ENCODE results near the gene EVI5.
"Not testable (repeated sequence)": the region's sequence is repeated elsewhere in the genome, so short reads cannot be mapped to it uniquely, and the experiment has no call there.

EVI5 gene

DNA sequence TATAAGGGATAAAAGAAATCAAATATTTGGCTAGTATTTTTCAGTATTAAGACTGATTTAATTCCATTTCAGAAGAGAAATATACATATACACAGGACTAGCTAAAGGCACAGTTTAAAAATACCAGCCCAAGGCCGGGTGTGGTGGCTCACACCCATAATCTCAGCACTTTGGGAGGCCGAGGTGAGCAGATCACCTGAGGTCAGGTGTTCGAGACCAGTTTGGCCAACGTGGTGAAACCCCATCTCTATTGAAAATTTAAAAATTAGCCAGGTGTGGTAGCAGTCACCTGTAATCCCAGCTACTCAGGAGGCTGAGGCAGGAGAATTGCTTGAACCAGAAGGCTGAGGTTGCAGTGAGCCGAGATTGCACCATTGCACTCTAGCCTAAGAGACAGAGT, 200.1 kb downstream of the EVI5 start:
- H3K27me3 ChIP-seq (ENCODE audit: control insufficient read depth, insufficient read depth, low read length); H3K36me3 ChIP-seq (ENCODE audit: control insufficient read depth, insufficient read depth, low read length); H3K9ac ChIP-seq (ENCODE audit: low read depth, low read length); H3K9me3 ChIP-seq (ENCODE audit: control insufficient read depth, insufficient read depth, low read length); H3K4me1 ChIP-seq (ENCODE audit: control insufficient read depth, insufficient read depth, low read length); H3K4me3 ChIP-seq (ENCODE audit: low read depth, low read length): not testable (repeated sequence)

GRCh38 chr1:92583821-92584760, 200.8 kb downstream of the EVI5 start:
- no peak overlapping the region for H3K9ac ChIP-seq (ENCODE audit: low read depth, low read length)
- no peaks in the 10 kb centered on the region for H3K36me3 ChIP-seq (ENCODE audit: control insufficient read depth, insufficient read depth, low read length)
- H3K27me3 ChIP-seq (ENCODE audit: control insufficient read depth, insufficient read depth, low read length), result no peaks in the 10 kb centered on the region
- H3K4me3 ChIP-seq (ENCODE audit: low read depth, low read length), result no peak overlapping the region
- peaks cover 3% of the 10 kb centered on the region for H3K9me3 ChIP-seq (ENCODE audit: control insufficient read depth, insufficient read depth, low read length)
- H3K4me1 ChIP-seq (ENCODE audit: control insufficient read depth, insufficient read depth, low read length), result no peaks in the 10 kb centered on the region

GRCh38 chr1:92577261-92577895, 207.5 kb downstream of the EVI5 start:
- Histone ChIP-seq H3K36me3 (ENCODE audit: control insufficient read depth, insufficient read depth, low read length) (no peaks in the 10 kb centered on the region), H3K27me3 (ENCODE audit: control insufficient read depth, insufficient read depth, low read length) (no peaks in the 10 kb centered on the region), H3K9ac (ENCODE audit: low read depth, low read length) (no peak overlapping the region), H3K4me1 (ENCODE audit: control insufficient read depth, insufficient read depth, low read length) (no peaks in the 10 kb centered on the region), H3K9me3 (ENCODE audit: control insufficient read depth, insufficient read depth, low read length) (no peaks in the 10 kb centered on the region), H3K4me3 (ENCODE audit: low read depth, low read length) (no peak overlapping the region)

DNA sequence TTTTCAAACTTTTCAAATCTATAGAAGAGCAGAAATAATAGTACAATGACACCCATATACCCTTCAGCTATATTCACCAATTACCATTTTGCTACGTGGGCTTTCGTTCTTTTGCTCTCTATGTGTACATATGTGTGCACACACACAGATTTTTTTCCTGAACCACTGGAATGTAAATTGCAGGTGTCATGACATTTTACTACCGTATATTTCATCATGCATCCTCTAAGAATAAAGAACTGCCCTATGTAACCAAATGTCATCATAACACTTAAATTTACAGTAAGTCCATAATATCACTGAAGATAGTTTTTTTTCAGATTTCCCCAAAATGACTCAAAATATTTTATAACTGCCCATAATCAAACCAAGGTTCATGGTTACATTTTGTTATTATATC, 209.8 kb downstream of the EVI5 start:
- no peak overlapping the region for H3K4me3 ChIP-seq (ENCODE audit: low read depth, low read length)
- no peaks in the 10 kb centered on the region for H3K4me1 ChIP-seq (ENCODE audit: control insufficient read depth, insufficient read depth, low read length)
- no peaks in the 10 kb centered on the region for H3K9me3 ChIP-seq (ENCODE audit: control insufficient read depth, insufficient read depth, low read length)
- H3K36me3 ChIP-seq (ENCODE audit: control insufficient read depth, insufficient read depth, low read length), result no peaks in the 10 kb centered on the region
- H3K27me3 ChIP-seq (ENCODE audit: control insufficient read depth, insufficient read depth, low read length), result no peaks in the 10 kb centered on the region
- no peak overlapping the region for H3K9ac ChIP-seq (ENCODE audit: low read depth, low read length)

- Histone ChIP-seq H3K9ac (ENCODE audit: low read depth, low read length) (no peak overlapping the region), H3K4me3 (ENCODE audit: low read depth, low read length) (no peak overlapping the region), H3K9me3 (ENCODE audit: control insufficient read depth, insufficient read depth, low read length) (no peaks in the 10 kb centered on the region), H3K27me3 (ENCODE audit: control insufficient read depth, insufficient read depth, low read length) (no peaks in the 10 kb centered on the region), H3K4me1 (ENCODE audit: control insufficient read depth, insufficient read depth, low read length) (no peaks in the 10 kb centered on the region), H3K36me3 (ENCODE audit: control insufficient read depth, insufficient read depth, low read length) (no peaks in the 10 kb centered on the region)
These were observed 212.4 kb downstream of the EVI5 start for GRCh38 chr1:92572520-92572919.

GRCh38 chr1:92571578-92571977, 213.3 kb downstream of the EVI5 start:
- H3K9me3 ChIP-seq (ENCODE audit: control insufficient read depth, insufficient read depth, low read length), result no peaks in the 10 kb centered on the region
- H3K36me3 ChIP-seq (ENCODE audit: control insufficient read depth, insufficient read depth, low read length), result no peaks in the 10 kb centered on the region
- no peaks in the 10 kb centered on the region for H3K4me1 ChIP-seq (ENCODE audit: control insufficient read depth, insufficient read depth, low read length)
- H3K4me3 ChIP-seq (ENCODE audit: low read depth, low read length), result no peak overlapping the region
- H3K9ac ChIP-seq (ENCODE audit: low read depth, low read length), result no peak overlapping the region
- H3K27me3 ChIP-seq (ENCODE audit: control insufficient read depth, insufficient read depth, low read length), result no peaks in the 10 kb centered on the region

DNA sequence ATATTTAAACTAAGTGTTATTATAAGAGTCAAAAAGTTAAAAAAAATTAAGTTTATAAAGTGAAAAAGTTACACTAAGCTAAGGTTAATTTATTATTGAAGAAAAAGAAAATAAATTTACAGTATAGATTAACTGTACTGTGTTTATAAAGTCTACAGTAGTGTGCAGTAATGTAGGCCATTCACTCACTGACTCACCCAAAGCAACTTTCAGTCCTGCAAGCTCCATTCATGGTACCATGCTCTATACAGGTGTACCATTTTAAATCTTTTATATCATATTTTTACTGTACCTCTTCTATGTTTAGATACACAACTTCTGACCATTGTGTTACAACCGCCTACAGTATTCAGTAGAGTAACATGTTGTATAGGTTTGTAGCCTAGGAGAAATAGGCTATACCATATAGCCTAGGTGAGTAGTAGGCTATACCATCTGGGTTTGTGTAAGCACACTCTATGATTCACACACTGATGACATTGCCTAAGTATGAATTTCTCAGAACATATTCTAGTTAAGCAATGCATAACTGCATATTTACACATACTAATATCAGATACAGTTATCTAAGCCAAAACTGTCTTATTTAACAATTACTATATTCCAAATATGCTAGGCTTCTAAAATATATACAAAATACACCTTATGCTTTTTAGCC, 217.6 kb downstream of the EVI5 start:
- Histone ChIP-seq H3K36me3 (ENCODE audit: control insufficient read depth, insufficient read depth, low read length) (no peaks in the 10 kb centered on the region), H3K27me3 (ENCODE audit: control insufficient read depth, insufficient read depth, low read length) (no peaks in the 10 kb centered on the region), H3K4me3 (ENCODE audit: low read depth, low read length) (no peak overlapping the region), H3K9me3 (ENCODE audit: control insufficient read depth, insufficient read depth, low read length) (no peaks in the 10 kb centered on the region), H3K4me1 (ENCODE audit: control insufficient read depth, insufficient read depth, low read length) (no peaks in the 10 kb centered on the region), H3K9ac (ENCODE audit: low read depth, low read length) (no peak overlapping the region)

DNA sequence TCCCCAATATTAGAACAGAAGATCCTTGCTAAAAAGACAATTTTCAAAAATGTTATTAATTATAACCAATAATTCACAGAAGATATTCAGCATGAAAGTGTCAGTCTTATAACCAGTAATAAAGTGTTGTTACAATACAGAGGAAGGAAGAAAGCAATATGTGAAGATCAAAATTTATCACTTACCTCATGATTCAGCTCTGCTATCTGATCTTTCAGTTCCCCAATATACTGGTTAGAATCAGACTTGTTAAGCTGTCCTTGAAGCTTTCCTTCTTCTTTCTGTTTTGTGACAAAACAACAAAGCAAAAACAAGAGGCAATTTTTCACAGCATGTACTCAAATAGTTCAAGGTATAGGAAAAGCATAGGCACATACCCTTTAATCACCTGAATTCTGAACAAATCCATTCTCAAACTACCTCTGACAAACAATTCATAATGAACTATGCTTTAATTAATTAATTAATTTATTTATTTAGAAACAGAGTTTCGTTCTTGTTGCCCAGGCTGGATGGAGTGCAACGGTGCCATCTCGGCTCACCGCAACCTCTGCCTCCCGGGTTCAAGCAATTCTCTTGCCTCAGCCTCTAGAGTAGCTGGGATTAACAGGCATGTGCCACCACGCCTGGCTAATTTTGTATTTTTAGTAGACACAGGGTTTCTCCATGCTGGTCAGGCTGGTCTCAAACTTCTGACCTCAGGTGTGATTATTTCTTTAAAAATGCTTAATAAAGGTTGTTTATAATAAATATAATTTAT, 221.3 kb downstream of the EVI5 start:
- no peak overlapping the region for H3K4me3 ChIP-seq (ENCODE audit: low read depth, low read length)
- no peaks in the 10 kb centered on the region for H3K9me3 ChIP-seq (ENCODE audit: control insufficient read depth, insufficient read depth, low read length)
- H3K4me1 ChIP-seq (ENCODE audit: control insufficient read depth, insufficient read depth, low read length), result no peaks in the 10 kb centered on the region
- H3K9ac ChIP-seq (ENCODE audit: low read depth, low read length), result no peak overlapping the region
- H3K27me3 ChIP-seq (ENCODE audit: control insufficient read depth, insufficient read depth, low read length), result no peaks in the 10 kb centered on the region
- H3K36me3 ChIP-seq (ENCODE audit: control insufficient read depth, insufficient read depth, low read length), result no peaks in the 10 kb centered on the region

DNA sequence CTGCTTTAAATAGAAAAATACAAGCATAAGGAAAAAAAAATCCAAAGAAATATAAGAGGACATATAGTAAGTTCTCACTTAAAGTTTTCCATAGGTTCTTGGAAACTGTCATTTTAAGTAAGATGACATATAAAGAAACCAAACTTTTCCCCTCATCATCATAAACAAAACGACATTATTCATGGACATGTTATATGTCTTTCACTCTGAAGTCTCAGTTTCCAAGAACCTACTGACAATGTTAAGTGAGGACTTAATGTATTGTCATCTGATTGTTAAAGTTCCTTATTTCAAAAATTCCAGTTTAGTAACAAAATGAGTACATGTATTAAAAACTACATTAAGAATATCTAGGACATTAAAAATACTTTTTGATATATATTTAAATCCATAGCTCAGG, 228.6 kb downstream of the EVI5 start:
- no peaks in the 10 kb centered on the region for H3K9me3 ChIP-seq (ENCODE audit: control insufficient read depth, insufficient read depth, low read length)
- H3K9ac ChIP-seq (ENCODE audit: low read depth, low read length), result no peak overlapping the region
- H3K4me3 ChIP-seq (ENCODE audit: low read depth, low read length), result no peak overlapping the region
- H3K36me3 ChIP-seq (ENCODE audit: control insufficient read depth, insufficient read depth, low read length), result no peaks in the 10 kb centered on the region
- H3K27me3 ChIP-seq (ENCODE audit: control insufficient read depth, insufficient read depth, low read length), result no peaks in the 10 kb centered on the region
- H3K4me1 ChIP-seq (ENCODE audit: control insufficient read depth, insufficient read depth, low read length), result no peaks in the 10 kb centered on the region

DNA sequence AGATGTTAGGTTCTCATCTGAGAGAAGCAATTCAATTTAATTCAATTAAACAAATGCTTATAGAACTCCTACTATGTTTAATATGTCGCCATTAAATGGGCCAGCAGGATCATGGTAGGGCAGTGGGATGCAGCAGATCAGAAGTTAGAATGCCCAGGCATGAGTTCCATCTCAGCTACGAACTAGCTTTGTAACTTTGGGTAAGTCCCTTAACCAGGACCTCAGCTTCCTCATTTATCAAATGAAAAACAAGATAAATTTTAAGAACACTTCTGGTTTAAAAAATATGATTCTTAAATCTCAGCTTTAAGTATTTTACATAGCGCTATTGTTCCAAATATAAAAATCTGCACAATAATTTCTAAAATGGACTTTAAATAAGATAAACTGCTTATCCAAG, 230.7 kb downstream of the EVI5 start:
- no peak overlapping the region for H3K9ac ChIP-seq (ENCODE audit: low read depth, low read length)
- no peak overlapping the region for H3K4me3 ChIP-seq (ENCODE audit: low read depth, low read length)
- no peaks in the 10 kb centered on the region for H3K36me3 ChIP-seq (ENCODE audit: control insufficient read depth, insufficient read depth, low read length)
- no peaks in the 10 kb centered on the region for H3K9me3 ChIP-seq (ENCODE audit: control insufficient read depth, insufficient read depth, low read length)
- H3K4me1 ChIP-seq (ENCODE audit: control insufficient read depth, insufficient read depth, low read length), result no peaks in the 10 kb centered on the region
- H3K27me3 ChIP-seq (ENCODE audit: control insufficient read depth, insufficient read depth, low read length), result no peaks in the 10 kb centered on the region

DNA sequence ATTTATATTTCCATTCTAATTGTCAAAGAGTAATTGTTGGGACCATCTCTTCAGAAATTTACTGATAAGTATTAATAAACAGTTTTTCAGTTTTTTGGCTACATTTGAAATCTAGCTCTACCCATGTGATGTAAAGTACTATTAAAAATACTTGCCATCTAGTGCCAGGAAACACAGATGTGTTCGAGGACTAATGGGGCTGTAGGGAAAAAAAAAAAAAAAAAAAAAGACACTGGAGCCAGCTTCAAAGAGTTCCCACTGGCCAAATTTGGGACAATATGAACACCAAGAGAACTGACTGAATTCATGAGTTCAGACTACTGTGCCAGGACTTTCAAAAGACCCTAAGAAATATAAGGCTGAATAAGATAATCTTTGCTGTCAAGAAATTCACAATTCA, 233.0 kb downstream of the EVI5 start:
- Histone ChIP-seq H3K4me3 (ENCODE audit: low read depth, low read length) (no peak overlapping the region), H3K9me3 (ENCODE audit: control insufficient read depth, insufficient read depth, low read length) (no peaks in the 10 kb centered on the region), H3K9ac (ENCODE audit: low read depth, low read length) (no peak overlapping the region), H3K27me3 (ENCODE audit: control insufficient read depth, insufficient read depth, low read length) (no peaks in the 10 kb centered on the region), H3K36me3 (ENCODE audit: control insufficient read depth, insufficient read depth, low read length) (no peaks in the 10 kb centered on the region), H3K4me1 (ENCODE audit: control insufficient read depth, insufficient read depth, low read length) (no peaks in the 10 kb centered on the region)
